Stomach (tissue), 9 donors: ENCODE measurements around the gene KPTN. TPM values are rescaled to one million over a fixed set of nuclear protein-coding genes. Genes with fewer than 3 reads are reported as not detected.
A peak's percentile ranks its signal among the peaks of the same experiment; 100 is the strongest.

ENCODE experiments used
- DNase-seq, 2 donors: peaks; one replicate each; pipeline versions ENCODE4 v3.0.0 to v3.0.0-alpha.2; 2013 to 2019
- H3K27ac ChIP-seq, 5 donors: fragments of 200-600 bp in 4 of 5; sonication (generic) in 4 of 5; one replicate each; pipeline ENCODE4 v1.5.1; 2013 to 2019; ENCODE audit warnings: mild to moderate bottlenecking in 1 of 5, moderate library complexity in 1 of 5
- H3K27me3 ChIP-seq, 3 donors: fragments of 200-600 bp; sonication (generic); one replicate each; pipeline ENCODE4 v1.5.1; 2017 to 2019; ENCODE audit warnings: mixed run types in 1 of 3
- H3K36me3 ChIP-seq, 4 donors: fragments of 200-600 bp; sonication (generic); 1 replicate in 3 of 4; 2 replicates in 1 of 4; pipeline ENCODE4 v1.5.1; 2016 to 2019
- H3K4me1 ChIP-seq, 4 donors: fragments of 200-600 bp; sonication (generic); one replicate each; pipeline ENCODE4 v1.5.1; 2016 to 2019
- H3K4me3 ChIP-seq, 4 donors: fragments of 200-600 bp; sonication (generic) in 3 of 4; one replicate each; pipeline ENCODE4 v1.5.1; 2016 to 2019; ENCODE audit warnings: mild to moderate bottlenecking in 1 of 4
- H3K9me3 ChIP-seq, 4 donors: fragments of 200-600 bp; sonication (generic); one replicate each; pipeline ENCODE4 v1.5.1; 2016 to 2019
- EP300 ChIP-seq: sonication (generic); formaldehyde crosslinking; IDR thresholded peaks from one replicate; pipeline ENCODE4 v1.6.1; 2017; ENCODE audit warnings: antibody characterized with exemption
- POLR2A ChIP-seq, 4 donors: fragments of 450-650 bp; IDR thresholded peaks; one replicate each; pipeline ENCODE4 v1.6.1; 2016; ENCODE audit warnings: antibody characterized with exemption in 4 of 4, control low read depth in 2 of 4, mild to moderate bottlenecking in 1 of 4, moderate library complexity in 1 of 4
- POLR2AphosphoS5 ChIP-seq, 3 donors: sonication (generic); formaldehyde crosslinking; IDR thresholded peaks; one replicate each; pipeline ENCODE4 v1.6.1; 2016; ENCODE audit warnings: antibody characterized with exemption in 3 of 3
- WGBS, 5 donors: extraction: QIAGEN DNeasy Blood & Tissue Kit in 3 of 5; methylation state at CpG; one replicate each; pipeline versions ENCODE4 v1.1.5 to v1.1.7; 2013 to 2018; 5-methylcytosine and 5-hydroxymethylcytosine counted together
- intact Hi-C: fragments of 100-400 bp; cut with DNase I; formaldehyde crosslinking; loops from one replicate; pipeline ENCODE4 v1.15.1; 2023; ENCODE audit warnings: low total_unique reads
- polyA plus RNA-seq, 3 donors: library from polyadenylated mRNA; stranded (reverse); fragments of 200-250 nt; gene quantifications; one replicate each; pipeline ENCODE4 v1.2.3, GENCODE V29; 2013
- total RNA-seq, 5 donors: library from RNA; depleted of rRNA; stranded (reverse); fragments of >200 nt; gene quantifications; one replicate each; pipeline versions ENCODE4 v1.1.0 to v1.2.3, GENCODE V29; 2014 to 2016
- TF ChIP-seq, protein P1 (sequence below), 7 experiments: fragments of 450-650 bp in 4 of 7; fragments of 200-600 bp in 3 of 7; sonication (generic) in 3 of 7; IDR thresholded peaks; one replicate each; pipeline ENCODE4 v1.5.1; 2016 to 2019; ENCODE audit warnings: antibody characterized with exemption in 7 of 7, control low read depth in 2 of 7, mild to moderate bottlenecking in 1 of 7
- donor health status: healthy with polysubstance abuse.
- donor health status: Bipolar disorder and iron deficiency.
- donor health status: healthy.

The KPTN gene
- total and polyA plus RNA-seq, 8 donors, result 3.2 to 28.0 (median 18.9) TPM

- H3K4me1 ChIP-seq, result peaks cover 0 to 12% (median 5%) of the 10 kb centered on the region in 4 donors
- H3K4me3 ChIP-seq, result no peak overlapping the region
- no peak for TF ChIP-seq POLR2A (IDR thresholded peaks at IDR 0.05)
- TF ChIP-seq, protein P1, sequence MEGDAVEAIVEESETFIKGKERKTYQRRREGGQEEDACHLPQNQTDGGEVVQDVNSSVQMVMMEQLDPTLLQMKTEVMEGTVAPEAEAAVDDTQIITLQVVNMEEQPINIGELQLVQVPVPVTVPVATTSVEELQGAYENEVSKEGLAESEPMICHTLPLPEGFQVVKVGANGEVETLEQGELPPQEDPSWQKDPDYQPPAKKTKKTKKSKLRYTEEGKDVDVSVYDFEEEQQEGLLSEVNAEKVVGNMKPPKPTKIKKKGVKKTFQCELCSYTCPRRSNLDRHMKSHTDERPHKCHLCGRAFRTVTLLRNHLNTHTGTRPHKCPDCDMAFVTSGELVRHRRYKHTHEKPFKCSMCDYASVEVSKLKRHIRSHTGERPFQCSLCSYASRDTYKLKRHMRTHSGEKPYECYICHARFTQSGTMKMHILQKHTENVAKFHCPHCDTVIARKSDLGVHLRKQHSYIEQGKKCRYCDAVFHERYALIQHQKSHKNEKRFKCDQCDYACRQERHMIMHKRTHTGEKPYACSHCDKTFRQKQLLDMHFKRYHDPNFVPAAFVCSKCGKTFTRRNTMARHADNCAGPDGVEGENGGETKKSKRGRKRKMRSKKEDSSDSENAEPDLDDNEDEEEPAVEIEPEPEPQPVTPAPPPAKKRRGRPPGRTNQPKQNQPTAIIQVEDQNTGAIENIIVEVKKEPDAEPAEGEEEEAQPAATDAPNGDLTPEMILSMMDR (IDR thresholded peaks at IDR 0.05), result no peak
- TF ChIP-seq POLR2AphosphoS5 (IDR thresholded peaks at IDR 0.05), result no peak
- no peak for TF ChIP-seq EP300
- intact Hi-C loops, result no loop called here
- H3K27me3 ChIP-seq, result peaks cover 0 to 24% (median 0%) of the 10 kb centered on the region in 3 donors
- DNase-seq, result no peak
- H3K9me3 ChIP-seq, result no peaks in the 10 kb centered on the region
- H3K36me3 ChIP-seq, result no peaks in the 10 kb centered on the region
- WGBS, 5 donors, result 50 to 70% (median 62%) methylated on average over 10 of the region's 10 CpGs
- H3K27ac ChIP-seq, result no peak overlapping the region
These were observed 36.4 kb upstream of the KPTN start for GRCh38 chr19:47520343-47520806.

GRCh38 chr19:47518854-47519253 is 34.8 kb upstream of the KPTN start:
- DNase-seq, result no peak
- intact Hi-C loops, result no loop called here

DNA sequence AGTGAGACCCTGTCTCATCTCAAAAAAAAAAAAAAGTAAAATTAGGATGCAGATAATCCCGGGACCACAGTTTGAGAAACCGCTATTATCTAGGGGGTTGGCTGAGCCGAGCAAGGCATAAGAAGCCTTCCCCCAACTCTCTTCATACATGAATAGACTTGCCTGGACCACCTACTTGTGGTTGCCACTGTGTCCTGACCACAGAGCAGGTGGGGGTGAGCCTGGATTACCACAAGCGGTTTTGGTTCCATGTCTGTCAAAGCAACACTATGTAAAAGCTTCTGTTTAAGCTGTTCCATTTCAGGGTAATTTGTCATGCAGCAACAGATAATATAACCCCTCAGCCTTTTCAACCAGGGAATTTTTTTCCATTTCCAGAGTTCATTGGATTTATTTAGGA is 34.1 kb upstream of the KPTN start:
- Histone ChIP-seq H3K27ac (no peak overlapping the region), H3K27me3 (peaks cover 0 to 19% (median 0%) of the 10 kb centered on the region in 3 donors), H3K4me3 (no peak overlapping the region), H3K4me1 (peaks cover 10 to 24% (median 16%) of the 10 kb centered on the region in 4 donors), H3K36me3 (no peaks in the 10 kb centered on the region), H3K9me3 (no peaks in the 10 kb centered on the region)
- no peak for DNase-seq
- intact Hi-C loops, result no loop called here
- WGBS, 5 donors, result 57 to 70% (median 60%) methylated on average over 4 of the region's 4 CpGs
- TF ChIP-seq, protein P1 (IDR thresholded peaks at IDR 0.05), result no peak
- TF ChIP-seq POLR2AphosphoS5 (IDR thresholded peaks at IDR 0.05) (no peak), EP300 (no peak), POLR2A (IDR thresholded peaks at IDR 0.05) (no peak)

More at GRCh38 chr19:47518854-47519253, 34.8 kb upstream of the KPTN start:
- peaks cover 4 to 17% (median 10%) of the 10 kb centered on the region in 4 donors for H3K4me1 ChIP-seq
- no peak overlapping the region for H3K4me3 ChIP-seq
- H3K36me3 ChIP-seq, result no peaks in the 10 kb centered on the region
- 83 to 86% (median 84%) methylated on average over 9 of the region's 9 CpGs for WGBS, 5 donors
- TF ChIP-seq POLR2A (IDR thresholded peaks at IDR 0.05) (no peak), EP300 (no peak)
- TF ChIP-seq, protein P1 (IDR thresholded peaks at IDR 0.05), result no peak
- H3K9me3 ChIP-seq, result no peaks in the 10 kb centered on the region
- no peak overlapping the region for H3K27ac ChIP-seq
- H3K27me3 ChIP-seq, result peaks cover 0 to 23% (median 0%) of the 10 kb centered on the region in 3 donors

- no peaks in the 10 kb centered on the region for H3K27me3 ChIP-seq
- peak within 1 kb of the TSS; percentile 82 to 99 (median 98) for H3K27ac ChIP-seq
- peak; percentile 100 for DNase-seq
- H3K4me3 ChIP-seq, result peak within 1 kb of the TSS; percentile 73 to 93 (median 84)
- peaks cover 41 to 49% (median 47%) of the 10 kb centered on the region in 4 donors for H3K4me1 ChIP-seq
- TF ChIP-seq, protein P1 (IDR thresholded peaks at IDR 0.05), result no peak
- TF ChIP-seq POLR2AphosphoS5 (IDR thresholded peaks at IDR 0.05), result peak; percentile 85 to 97 (median 90)
- no peak for TF ChIP-seq EP300
- peak in 2 of 4 donors; percentile 86 to 91 for TF ChIP-seq POLR2A (IDR thresholded peaks at IDR 0.05)
- H3K36me3 ChIP-seq, result peaks cover 0 to 6% (median 2%) of the 10 kb centered on the region in 4 donors
- no peaks in the 10 kb centered on the region for H3K9me3 ChIP-seq
- WGBS, 5 donors, result 0 to 1% (median 0%) methylated on average over 34 to 78 of the region's 78 CpGs
- intact Hi-C loops, result no loop called here
These were observed 31.0 kb upstream of the KPTN start, which contains the start of gene NAPA for GRCh38 chr19:47514869-47515588. NAPA (minus strand) TSS chr19:47515063; CDS start chr19:47514940, 123 bp downstream.
